Upper lobe of right lung (tissue), 1 donor: Measurements from ENCODE around the gene RNF38. TPM values are rescaled to one million over a fixed set of nuclear protein-coding genes. Genes with fewer than 3 reads are reported as not detected.
"Not testable (repeated sequence)": the region's sequence is repeated elsewhere in the genome, so short reads cannot be mapped to it uniquely, and the experiment has no call there.

Experiments
- ATAC-seq: fragments of 200-7000 bp; cut with Tn5 transposase; one replicate; pipeline ENCODE4 v1.9.1; 2020; ENCODE audit warnings: mild to moderate bottlenecking, moderate library complexity
- DNase-seq: peaks from one replicate; pipeline ENCODE4 v3.0.0-alpha.2; 2020
- H3K27ac ChIP-seq: fragments of 200-600 bp; one replicate; pipeline ENCODE4 v1.8.0; 2022
- H3K27me3 ChIP-seq: fragments of 200-600 bp; one replicate; pipeline ENCODE4 v1.8.0; 2022; ENCODE audit warnings: mild to moderate bottlenecking
- H3K36me3 ChIP-seq: fragments of 200-600 bp; one replicate; pipeline ENCODE4 v1.8.0; 2022
- H3K4me1 ChIP-seq: fragments of 200-600 bp; one replicate; pipeline ENCODE4 v1.8.0; 2022
- H3K4me3 ChIP-seq: fragments of 200-600 bp; one replicate; pipeline ENCODE4 v1.8.0; 2022; ENCODE audit warnings: mild to moderate bottlenecking
- H3K9me3 ChIP-seq: fragments of 200-600 bp; one replicate; pipeline ENCODE4 v1.8.0; 2022
- intact Hi-C: fragments of 100-400 bp; cut with DNase I; formaldehyde crosslinking; loops from one replicate; pipeline ENCODE4 v1.11.0; 2022
- total RNA-seq: library from RNA; stranded (reverse); fragmentation: NEBNext Ultra II Directional; extraction: Animal tissue kit (Norgen Biotek cat#: 25700); gene quantifications from one replicate; pipeline ENCODE4 v1.2.1, GENCODE V29; 2021
- TF ChIP-seq, protein P1 (sequence below): fragments of 200-600 bp; IDR thresholded peaks from one replicate; pipeline ENCODE4 v1.8.0; 2022; ENCODE audit warnings: antibody characterized with exemption
- donor health status: DM: no; HTN: yes; CAD: no; lungs with severe emphysema.

RNF38 gene
- total RNA-seq, 1 donor from 2014 or later = 49.7 TPM

DNA sequence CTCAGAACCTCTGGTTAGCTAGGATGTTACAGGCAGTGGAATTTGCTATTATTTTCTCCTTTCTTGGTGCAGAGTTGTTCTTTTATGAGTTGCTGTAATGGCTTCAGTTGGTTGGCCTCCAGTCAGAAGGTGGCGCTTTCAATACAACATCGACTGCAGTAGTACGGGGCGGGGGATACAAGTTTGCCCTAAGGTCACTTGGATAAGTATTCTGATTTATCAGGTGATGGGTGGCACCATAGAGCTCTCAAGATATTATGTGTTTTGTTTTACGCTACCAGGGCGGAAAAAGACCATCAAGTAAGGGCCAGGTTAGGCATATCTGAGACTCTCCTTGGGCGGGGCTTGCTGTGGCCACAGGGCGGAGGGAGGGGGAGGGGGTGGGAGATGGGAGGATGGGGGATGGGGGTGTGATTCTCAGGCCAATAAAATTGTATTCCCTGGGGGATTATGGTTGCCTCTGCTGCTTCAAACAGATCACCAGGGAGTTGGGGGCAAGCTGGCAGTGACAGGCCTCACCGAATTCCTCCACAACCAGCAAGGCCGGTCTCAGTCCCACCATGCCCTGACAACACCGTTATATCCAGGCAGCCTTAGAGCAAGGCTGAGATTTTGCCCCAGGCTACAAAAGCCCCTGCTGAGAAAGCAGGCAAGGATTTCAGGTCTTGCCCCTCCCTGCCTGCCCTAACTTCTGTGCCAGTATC, 15.9 kb upstream of the RNF38 start:
- H3K9me3 ChIP-seq = no peaks in the 10 kb centered on the region
- intact Hi-C loops = no loop called here
- H3K4me1 ChIP-seq = no peaks in the 10 kb centered on the region
- no peak overlapping the region for H3K27ac ChIP-seq
- no peaks in the 10 kb centered on the region for H3K27me3 ChIP-seq
- DNase-seq = no peak
- TF ChIP-seq, protein P1, sequence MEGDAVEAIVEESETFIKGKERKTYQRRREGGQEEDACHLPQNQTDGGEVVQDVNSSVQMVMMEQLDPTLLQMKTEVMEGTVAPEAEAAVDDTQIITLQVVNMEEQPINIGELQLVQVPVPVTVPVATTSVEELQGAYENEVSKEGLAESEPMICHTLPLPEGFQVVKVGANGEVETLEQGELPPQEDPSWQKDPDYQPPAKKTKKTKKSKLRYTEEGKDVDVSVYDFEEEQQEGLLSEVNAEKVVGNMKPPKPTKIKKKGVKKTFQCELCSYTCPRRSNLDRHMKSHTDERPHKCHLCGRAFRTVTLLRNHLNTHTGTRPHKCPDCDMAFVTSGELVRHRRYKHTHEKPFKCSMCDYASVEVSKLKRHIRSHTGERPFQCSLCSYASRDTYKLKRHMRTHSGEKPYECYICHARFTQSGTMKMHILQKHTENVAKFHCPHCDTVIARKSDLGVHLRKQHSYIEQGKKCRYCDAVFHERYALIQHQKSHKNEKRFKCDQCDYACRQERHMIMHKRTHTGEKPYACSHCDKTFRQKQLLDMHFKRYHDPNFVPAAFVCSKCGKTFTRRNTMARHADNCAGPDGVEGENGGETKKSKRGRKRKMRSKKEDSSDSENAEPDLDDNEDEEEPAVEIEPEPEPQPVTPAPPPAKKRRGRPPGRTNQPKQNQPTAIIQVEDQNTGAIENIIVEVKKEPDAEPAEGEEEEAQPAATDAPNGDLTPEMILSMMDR = no peak
- H3K4me3 ChIP-seq = no peak overlapping the region
- no peaks in the 10 kb centered on the region for H3K36me3 ChIP-seq
- ATAC-seq = no peak

- H3K9me3 ChIP-seq, DNase-seq, H3K4me3 ChIP-seq, ATAC-seq, H3K27ac ChIP-seq, H3K27me3 ChIP-seq, intact Hi-C loops, H3K4me1 ChIP-seq, H3K36me3 ChIP-seq: not testable (repeated sequence)
Observed at GRCh38 chr9:36411410-36411809, 11.3 kb upstream of the RNF38 start.

DNA sequence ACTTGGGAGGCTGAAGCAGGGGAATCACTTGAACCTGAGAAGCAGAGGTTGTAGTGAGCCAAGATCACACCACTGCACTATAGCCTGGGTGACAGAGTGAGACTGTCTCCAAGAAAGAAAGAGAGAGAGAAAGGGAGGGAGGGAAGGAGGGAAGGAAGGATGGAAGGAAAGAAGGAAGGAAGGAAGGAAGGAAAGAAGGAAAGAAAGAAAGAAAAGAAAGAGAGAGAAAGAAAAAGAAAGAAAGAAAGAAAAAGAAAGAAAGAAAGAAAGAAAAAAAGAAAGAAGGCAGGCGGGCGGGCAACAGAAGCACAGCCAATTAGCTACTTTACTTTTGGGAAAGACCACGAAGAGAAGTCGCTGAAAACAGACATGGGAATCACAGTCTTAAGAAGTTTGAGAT, 9.0 kb upstream of the RNF38 start:
- ATAC-seq, H3K4me1 ChIP-seq, H3K36me3 ChIP-seq, DNase-seq, H3K4me3 ChIP-seq, H3K27ac ChIP-seq, H3K9me3 ChIP-seq, H3K27me3 ChIP-seq: not testable (repeated sequence)
- intact Hi-C loops = loop anchor here (5.0 kb wide), 1 partner anchor 148 kb away; no protein-coding TSS in a partner anchor

- intact Hi-C loops = loop anchor here (5.0 kb wide), 1 partner anchor 150 kb away; no protein-coding TSS in a partner anchor
- peaks cover 4% of the 10 kb centered on the region for H3K4me1 ChIP-seq
- TF ChIP-seq, protein P1 = peak; percentile 95
- no peaks in the 10 kb centered on the region for H3K36me3 ChIP-seq
- peak; percentile 98 for ATAC-seq
- H3K27ac ChIP-seq = no peak overlapping the region
- no peak for DNase-seq
- H3K27me3 ChIP-seq = no peaks in the 10 kb centered on the region
- H3K9me3 ChIP-seq = no peaks in the 10 kb centered on the region
- H3K4me3 ChIP-seq = no peak overlapping the region
Observed at GRCh38 chr9:36407122-36407723, 7.2 kb upstream of the RNF38 start.

- no peak overlapping the region for H3K4me3 ChIP-seq
- TF ChIP-seq, protein P1 = no peak
- H3K36me3 ChIP-seq = no peaks in the 10 kb centered on the region
- ATAC-seq (no peak), DNase-seq (no peak)
- no peak overlapping the region for H3K27ac ChIP-seq
- H3K9me3 ChIP-seq = no peaks in the 10 kb centered on the region
- H3K4me1 ChIP-seq = peaks cover 22% of the 10 kb centered on the region
- no peaks in the 10 kb centered on the region for H3K27me3 ChIP-seq
- intact Hi-C loops = no loop called here
Observed at GRCh38 chr9:36402536-36402935, 2.5 kb upstream of the RNF38 start.

GRCh38 chr9:36401897-36402480, 1.9 kb upstream of the RNF38 start:
- intact Hi-C loops = no loop called here
- no peak for DNase-seq
- no peaks in the 10 kb centered on the region for H3K27me3 ChIP-seq
- H3K9me3 ChIP-seq = no peaks in the 10 kb centered on the region
- H3K4me1 ChIP-seq = peaks cover 19% of the 10 kb centered on the region
- no peak overlapping the region for H3K27ac ChIP-seq
- H3K36me3 ChIP-seq = no peaks in the 10 kb centered on the region
- no peak overlapping the region for H3K4me3 ChIP-seq
- TF ChIP-seq, protein P1 = no peak
- ATAC-seq = no peak
